ENCODE data around the gene DEFB126. TPM values are rescaled to one million over a fixed set of nuclear protein-coding genes. Genes with fewer than 3 reads are reported as not detected.
"Not testable (repeated sequence)": the region's sequence is repeated elsewhere in the genome, so short reads cannot be mapped to it uniquely, and the experiment has no call there.

The DEFB126 gene
- total RNA-seq, 1 donor from 2014 or later: not detected

DNA sequence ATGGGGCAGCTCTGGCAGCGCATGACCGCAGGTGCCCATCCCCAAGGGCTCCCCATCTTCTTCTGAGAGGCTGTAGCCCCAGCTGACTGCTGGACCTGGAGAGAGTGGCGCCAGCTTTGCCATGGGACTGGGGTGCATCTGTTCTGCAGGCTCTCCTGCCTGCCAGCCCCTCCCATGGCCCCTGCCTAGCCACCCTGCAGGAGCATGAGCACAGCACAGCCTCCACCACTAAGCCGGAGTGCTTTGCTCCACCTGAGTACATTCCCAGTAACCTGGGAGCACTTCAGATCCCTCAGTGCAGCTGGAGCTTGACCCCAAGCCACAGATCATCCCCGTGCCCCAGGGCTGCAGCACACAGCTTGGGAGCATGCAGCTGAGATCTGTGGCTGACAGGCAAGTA lies 38.9 kb upstream of the DEFB126 start:
- H3K36me3 Mint-ChIP-seq (ENCODE audit: low read depth, unreplicated experiment): no peaks in the 10 kb centered on the region
- DNase-seq (ENCODE audit: low spot score): no peak
- H3K4me1 Mint-ChIP-seq (ENCODE audit: unreplicated experiment): no peaks in the 10 kb centered on the region
- no peaks in the 10 kb centered on the region for H3K9me3 Mint-ChIP-seq (ENCODE audit: unreplicated experiment)
- TF ChIP-seq, protein P1, sequence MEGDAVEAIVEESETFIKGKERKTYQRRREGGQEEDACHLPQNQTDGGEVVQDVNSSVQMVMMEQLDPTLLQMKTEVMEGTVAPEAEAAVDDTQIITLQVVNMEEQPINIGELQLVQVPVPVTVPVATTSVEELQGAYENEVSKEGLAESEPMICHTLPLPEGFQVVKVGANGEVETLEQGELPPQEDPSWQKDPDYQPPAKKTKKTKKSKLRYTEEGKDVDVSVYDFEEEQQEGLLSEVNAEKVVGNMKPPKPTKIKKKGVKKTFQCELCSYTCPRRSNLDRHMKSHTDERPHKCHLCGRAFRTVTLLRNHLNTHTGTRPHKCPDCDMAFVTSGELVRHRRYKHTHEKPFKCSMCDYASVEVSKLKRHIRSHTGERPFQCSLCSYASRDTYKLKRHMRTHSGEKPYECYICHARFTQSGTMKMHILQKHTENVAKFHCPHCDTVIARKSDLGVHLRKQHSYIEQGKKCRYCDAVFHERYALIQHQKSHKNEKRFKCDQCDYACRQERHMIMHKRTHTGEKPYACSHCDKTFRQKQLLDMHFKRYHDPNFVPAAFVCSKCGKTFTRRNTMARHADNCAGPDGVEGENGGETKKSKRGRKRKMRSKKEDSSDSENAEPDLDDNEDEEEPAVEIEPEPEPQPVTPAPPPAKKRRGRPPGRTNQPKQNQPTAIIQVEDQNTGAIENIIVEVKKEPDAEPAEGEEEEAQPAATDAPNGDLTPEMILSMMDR (IDR thresholded peaks at IDR 0.05; ENCODE audit: unreplicated experiment): no peak
- no peaks in the 10 kb centered on the region for H3K27me3 Mint-ChIP-seq (ENCODE audit: unreplicated experiment)
- H3K27ac Mint-ChIP-seq (ENCODE audit: unreplicated experiment): no peak overlapping the region
- no peak overlapping the region for H3K4me3 Mint-ChIP-seq (ENCODE audit: unreplicated experiment)

DNA sequence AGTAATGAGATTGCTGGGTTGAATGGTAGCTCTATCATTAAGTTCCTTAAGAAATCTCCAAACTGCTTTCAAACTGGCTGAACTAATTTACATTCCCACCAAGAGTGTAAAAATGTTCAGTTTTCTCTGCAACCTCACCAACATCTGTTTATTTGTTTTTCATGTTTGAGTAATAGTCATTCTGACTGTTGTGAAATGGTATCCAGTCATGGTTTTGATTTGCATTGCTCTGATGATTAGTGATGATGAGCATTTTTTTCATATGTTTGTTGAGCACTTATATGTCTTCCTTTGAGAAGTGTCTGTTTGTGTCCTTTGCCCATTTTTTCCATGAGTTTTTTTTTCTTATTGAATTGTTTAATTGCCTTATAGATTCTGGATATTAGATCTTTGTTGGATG lies 30.0 kb upstream of the DEFB126 start:
- Mint-ChIP-seq H3K36me3 (ENCODE audit: low read depth, unreplicated experiment) (no peaks in the 10 kb centered on the region), H3K9me3 (ENCODE audit: unreplicated experiment) (no peaks in the 10 kb centered on the region), H3K27me3 (ENCODE audit: unreplicated experiment) (no peaks in the 10 kb centered on the region), H3K4me3 (ENCODE audit: unreplicated experiment) (no peak overlapping the region), H3K27ac (ENCODE audit: unreplicated experiment) (no peak overlapping the region), H3K4me1 (ENCODE audit: unreplicated experiment) (no peaks in the 10 kb centered on the region)
- TF ChIP-seq, protein P1 (IDR thresholded peaks at IDR 0.05; ENCODE audit: unreplicated experiment): no peak
- no peak for DNase-seq (ENCODE audit: low spot score)

DNA sequence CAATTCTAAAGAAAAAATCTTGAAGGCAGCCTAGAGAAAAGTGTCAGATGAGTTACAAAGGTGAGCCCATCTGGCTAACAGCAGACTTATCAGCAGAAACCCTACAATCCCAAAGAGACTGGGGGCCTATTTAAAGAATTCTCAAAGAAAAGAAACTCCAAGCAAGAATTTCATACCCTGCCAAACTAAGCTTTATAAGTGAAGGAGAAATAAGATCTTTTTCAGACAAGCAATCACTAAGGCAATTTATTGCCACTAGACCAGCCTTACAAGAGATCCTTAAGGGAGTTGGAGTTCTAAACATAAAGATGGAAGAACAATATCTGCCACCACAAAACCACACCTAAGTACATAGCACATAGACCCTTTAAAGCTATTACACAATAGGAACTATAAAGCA lies 24.9 kb upstream of the DEFB126 start:
- H3K27me3 Mint-ChIP-seq (ENCODE audit: unreplicated experiment): no peaks in the 10 kb centered on the region
- H3K27ac Mint-ChIP-seq (ENCODE audit: unreplicated experiment): no peak overlapping the region
- DNase-seq (ENCODE audit: low spot score): no peak
- TF ChIP-seq, protein P1 (IDR thresholded peaks at IDR 0.05; ENCODE audit: unreplicated experiment): no peak
- no peak overlapping the region for H3K4me3 Mint-ChIP-seq (ENCODE audit: unreplicated experiment)
- H3K9me3 Mint-ChIP-seq (ENCODE audit: unreplicated experiment): no peaks in the 10 kb centered on the region
- H3K4me1 Mint-ChIP-seq (ENCODE audit: unreplicated experiment): no peaks in the 10 kb centered on the region
- H3K36me3 Mint-ChIP-seq (ENCODE audit: low read depth, unreplicated experiment): no peaks in the 10 kb centered on the region

DNA sequence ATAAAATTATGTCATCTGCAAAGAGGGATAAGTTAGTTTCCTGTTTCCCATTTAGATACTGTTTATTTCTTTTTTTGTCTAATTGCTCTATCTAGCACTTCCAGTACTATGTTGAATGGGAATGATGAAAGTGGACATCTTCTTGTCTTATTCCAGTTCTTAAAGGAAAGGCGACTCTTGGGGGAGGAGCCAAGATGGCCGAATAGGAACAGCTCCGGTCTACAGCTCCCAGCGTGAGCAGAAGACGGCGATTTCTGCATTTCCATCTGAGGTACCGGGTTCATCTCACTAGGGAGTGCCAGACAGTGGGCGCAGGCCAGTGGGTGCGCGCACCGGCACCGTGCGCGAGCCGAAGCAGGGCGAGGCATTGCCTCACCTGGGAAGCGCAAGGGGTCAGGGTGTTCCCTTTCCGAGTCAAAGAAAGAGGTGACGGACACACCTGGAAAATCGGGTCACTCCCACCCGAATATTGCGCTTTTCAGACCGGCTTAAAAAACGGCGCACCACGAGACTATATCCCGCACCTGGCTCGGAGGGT lies 12.5 kb upstream of the DEFB126 start:
- H3K27ac Mint-ChIP-seq (ENCODE audit: unreplicated experiment); H3K4me3 Mint-ChIP-seq (ENCODE audit: unreplicated experiment); H3K27me3 Mint-ChIP-seq (ENCODE audit: unreplicated experiment); DNase-seq (ENCODE audit: low spot score); H3K9me3 Mint-ChIP-seq (ENCODE audit: unreplicated experiment); H3K4me1 Mint-ChIP-seq (ENCODE audit: unreplicated experiment); H3K36me3 Mint-ChIP-seq (ENCODE audit: low read depth, unreplicated experiment): not testable (repeated sequence)

DNA sequence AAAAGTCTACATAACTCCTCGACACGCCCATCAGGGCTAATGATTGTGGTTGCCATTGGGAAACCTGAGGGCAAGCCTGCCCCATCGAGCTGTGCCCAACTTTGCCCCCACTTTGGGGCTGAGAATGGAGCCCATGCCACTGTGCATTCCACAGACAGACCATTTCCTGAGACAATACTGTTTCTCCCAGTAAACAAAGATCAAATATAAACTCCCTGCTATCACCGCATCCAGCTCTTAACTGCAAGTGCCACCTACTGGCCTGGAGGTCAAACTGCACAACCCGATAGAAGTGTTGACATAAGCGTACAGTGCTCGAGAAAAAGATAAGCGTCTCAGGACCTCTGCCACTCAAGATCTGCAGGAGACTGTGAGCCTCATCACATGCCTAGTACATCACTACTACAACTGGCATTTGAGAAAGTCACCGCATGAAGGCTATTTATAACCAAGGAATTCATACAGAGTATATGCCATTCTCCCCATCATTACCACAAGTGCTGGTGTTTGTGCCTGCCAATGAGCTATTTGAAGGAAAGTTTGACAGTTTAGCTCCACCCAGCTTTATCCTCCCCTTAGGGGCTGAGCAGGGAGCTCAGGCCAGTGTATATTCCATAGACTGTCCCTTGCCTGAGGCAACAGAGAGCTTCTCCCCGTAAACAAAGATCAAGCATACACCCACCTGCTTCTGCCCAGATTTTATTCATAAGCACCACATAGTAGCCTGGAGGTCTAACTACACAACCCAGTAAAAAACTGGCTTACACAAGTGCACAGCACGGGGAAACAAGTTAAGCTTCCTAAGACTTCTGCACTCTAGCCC lies 4.5 kb upstream of the DEFB126 start:
- TF ChIP-seq, protein P1 (IDR thresholded peaks at IDR 0.05; ENCODE audit: unreplicated experiment): peak; percentile 44
- Mint-ChIP-seq H3K27me3 (ENCODE audit: unreplicated experiment) (peaks cover 2% of the 10 kb centered on the region), H3K4me1 (ENCODE audit: unreplicated experiment) (peaks cover 5% of the 10 kb centered on the region), H3K36me3 (ENCODE audit: low read depth, unreplicated experiment) (no peaks in the 10 kb centered on the region), H3K27ac (ENCODE audit: unreplicated experiment) (no peak overlapping the region), H3K4me3 (ENCODE audit: unreplicated experiment) (no peak overlapping the region), H3K9me3 (ENCODE audit: unreplicated experiment) (no peaks in the 10 kb centered on the region)
- no peak for DNase-seq (ENCODE audit: low spot score)

Measured in endothelial cell (in vitro differentiated cells).